ENCODE data around the gene FCRL4. TPM values are rescaled to one million over a fixed set of nuclear protein-coding genes. Genes with fewer than 3 reads are reported as not detected.

The FCRL4 gene
- total RNA-seq: not detected in 2 replicates

DNA sequence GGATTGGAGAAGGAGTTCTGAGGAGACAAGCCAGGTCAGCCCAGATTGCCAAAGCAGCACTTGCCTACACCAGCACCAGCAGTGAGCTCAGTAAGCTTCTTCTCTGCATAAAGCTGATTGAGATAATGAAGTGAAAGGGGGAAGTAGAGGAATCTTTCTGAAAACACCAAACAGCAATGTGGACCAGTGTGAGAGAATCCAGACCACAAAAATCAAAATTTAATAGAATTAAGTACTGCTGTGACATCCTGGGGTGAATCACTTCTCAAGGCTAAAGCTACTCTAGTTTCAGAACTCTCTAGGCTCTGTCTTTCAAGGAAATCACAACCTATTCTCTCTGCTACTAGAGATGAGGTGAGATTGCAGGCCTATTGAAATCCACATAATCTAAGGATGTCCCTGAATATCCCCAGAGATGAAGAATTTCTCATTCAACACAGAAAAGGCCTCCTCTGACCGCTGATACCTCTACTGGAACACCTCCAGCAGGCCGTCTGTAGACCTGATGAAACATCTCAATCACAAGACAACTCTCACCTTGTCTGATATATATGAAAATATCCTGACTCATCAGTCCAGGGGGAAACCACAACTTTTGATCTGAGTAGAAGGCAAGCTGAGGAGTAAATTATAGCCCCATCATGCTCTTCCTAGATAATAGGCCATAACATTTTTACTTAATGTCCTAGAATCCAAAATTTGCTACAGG, at the start of gene FCRL4:
Gene FCRL4 (minus strand): TSS at position 127 of the 709 bp plus-strand sequence. CDS start 141 bp downstream, outside the sequence.

GRCh38 chr1:157551694-157552693, 45.9 kb downstream of the FCRL4 start, which contains the start of gene FCRL5:
Gene FCRL5 (minus strand): TSS chr1:157552515. CDS start chr1:157552362, 153 bp downstream.

Other genes starting within 250 kb of the FCRL4 start
- gene FCRL5, start 45.6 kb downstream of the FCRL4 start, total RNA-seq: not detected in 2 replicates
- gene FCRL3, start 102.7 kb upstream of the FCRL4 start, total RNA-seq: not detected in 2 replicates
- gene FCRL2, start 179.0 kb upstream of the FCRL4 start, total RNA-seq: not detected in 2 replicates
- not detected in 2 replicates for gene FCRL1, start 222.0 kb upstream of the FCRL4 start, total RNA-seq
- gene CD5L, start 243.7 kb upstream of the FCRL4 start, total RNA-seq: not detected in 2 replicates